OCI-LY7 (cell line): ENCODE data around the gene HINT1. TPM values are rescaled to one million over a fixed set of nuclear protein-coding genes. Genes with fewer than 3 reads are reported as not detected.
A peak's percentile ranks its signal among the peaks of the same experiment; 100 is the strongest.

Experiments
- BruUV-seq: library from RNA; stranded (reverse); fragments of 400-500 nt; replicated peaks from 2 replicates; lab custom pipeline; 2021; lab: Mats Ljungman, UMichigan
- CTCF ChIA-PET: fragments of 300-600 bp; sonication (Branson Sonifier 250); formaldehyde crosslinking; loops from one replicate; lab custom pipeline; 2022; ENCODE audit warnings: antibody characterized with exemption; ENCODE audit not compliant: unreplicated experiment; lab: Charles Lee
- POLR2A ChIA-PET: fragments of 300-600 bp; sonication (Branson Sonifier 250); formaldehyde crosslinking; loops from one replicate; lab custom pipeline; 2022; ENCODE audit warnings: antibody characterized with exemption; lab: Charles Lee
- DNase-seq: peaks from one replicate; pipeline ENCODE4 v3.0.0-alpha.2; 2015; ENCODE audit warnings: low spot score
- H2AFZ ChIP-seq: fragments of 200-600 bp; sonication (generic), shearing (Covaris generic); 2 replicates; pipeline ENCODE4 v1.6.1; 2014; ENCODE audit warnings: mild to moderate bottlenecking, antibody characterized with exemption, low read length, moderate library complexity
- H3K27ac ChIP-seq: fragments of 200-600 bp; sonication (generic); 2 replicates; pipeline ENCODE4 v1.5.1; 2014; ENCODE audit warnings: mixed run types, low read depth, mild to moderate bottlenecking, moderate library complexity, low read length, inconsistent platforms; ENCODE audit not compliant: poor library complexity, severe bottlenecking
- H3K36me3 ChIP-seq: fragments of 200-600 bp; sonication (generic); 2 replicates; pipeline ENCODE4 v1.6.1; 2014; ENCODE audit warnings: mild to moderate bottlenecking, antibody characterized with exemption, low read length, moderate library complexity, mixed read lengths; ENCODE audit not compliant: insufficient read depth
- H3K4me1 ChIP-seq: fragments of 200-600 bp; sonication (generic); 2 replicates; pipeline ENCODE4 v1.5.1; 2014; ENCODE audit warnings: mild to moderate bottlenecking, low read length; ENCODE audit not compliant: insufficient read depth, poor library complexity, severe bottlenecking
- H3K4me2 ChIP-seq: fragments of 200-600 bp; sonication (generic); 2 replicates; pipeline ENCODE4 v1.6.1; 2014; ENCODE audit warnings: mild to moderate bottlenecking, low read length
- H3K4me3 ChIP-seq: fragments of 200-600 bp; sonication (generic); 2 replicates; pipeline ENCODE4 v1.5.1; 2014; ENCODE audit warnings: mild to moderate bottlenecking, low read depth, low read length; ENCODE audit not compliant: poor library complexity, severe bottlenecking
- H3K79me2 ChIP-seq: fragments of 200-600 bp; sonication (generic); 2 replicates; pipeline ENCODE4 v1.6.1; 2016; ENCODE audit warnings: low read depth, mild to moderate bottlenecking, low read length, moderate library complexity, mixed read lengths; ENCODE audit not compliant: insufficient read depth
- H3K9me2 ChIP-seq: fragments of 200-600 bp; sonication (generic); 2 replicates; pipeline ENCODE4 v1.6.1; 2016; ENCODE audit warnings: mild to moderate bottlenecking, low read length, mixed read lengths; ENCODE audit not compliant: insufficient read depth
- H3K9me3 ChIP-seq: fragments of 200-600 bp; sonication (generic); 2 replicates; pipeline ENCODE4 v1.6.1; 2014; ENCODE audit warnings: mild to moderate bottlenecking, mixed run types, low read length, mixed read lengths
- H4K20me1 ChIP-seq: fragments of 200-600 bp; sonication (generic); 2 replicates; pipeline ENCODE4 v1.6.1; 2014; ENCODE audit warnings: mild to moderate bottlenecking, antibody characterized with exemption, low read length, moderate library complexity, mixed read lengths; ENCODE audit not compliant: insufficient read depth
- CTCF ChIP-seq: fragments of 200-600 bp; sonication (generic); conservative IDR thresholded peaks from 2 replicates; pipeline ENCODE4 v1.5.1; 2014; ENCODE audit warnings: mild to moderate bottlenecking, antibody characterized with exemption, low read length, moderate library complexity, mixed read lengths
- EZH2phosphoT487 ChIP-seq: fragments of 200-600 bp; sonication (generic); IDR thresholded peaks from 2 replicates; pipeline ENCODE4 v1.6.1; 2018; ENCODE audit warnings: low read depth, borderline replicate concordance, mild to moderate bottlenecking, mixed run types, antibody characterized with exemption, low read length, moderate library complexity, mixed read lengths
- intact Hi-C: fragments of 100-400 bp; cut with micrococcal nuclease; formaldehyde crosslinking; loops from one replicate; pipeline ENCODE4 v1.10.0; 2022; ENCODE audit not compliant: unreplicated experiment
- total RNA-seq, 2 experiments: library from RNA; depleted of rRNA in 1 of 2; stranded (reverse); fragments of >200 nt in 1 of 2; shearing (Covaris generic) in 1 of 2; gene quantifications; 2 replicates each; pipeline ENCODE4 v1.2.3, GENCODE V29; 2014 to 2022

Gene HINT1
- total RNA-seq, 2 experiments from 2014 or later = 246 to 343 TPM

GRCh38 chr5:131170540-131171275, 5.7 kb upstream of the HINT1 start, which contains the start of gene LYRM7:
LYRM7 (plus strand) TSS chr5:131170944; CDS start chr5:131171021, 77 bp downstream.
- peak; percentile 100 for DNase-seq
- no peaks in the 10 kb centered on the region for H3K9me2 ChIP-seq
- intact Hi-C loops = loop anchor here (1.0 to 2.0 kb wide), 2 partner anchors 39 to 82 kb away; no protein-coding TSS in a partner anchor
- H3K4me1 ChIP-seq = peaks cover 27% of the 10 kb centered on the region
- CTCF ChIA-PET = no interaction called here
- H4K20me1 ChIP-seq = no peaks in the 10 kb centered on the region
- POLR2A ChIA-PET = interaction anchor here (0.6 to 1.7 kb wide), 5 partner anchors 12 to 95 kb away, joined by 3 to 6 read pairs (median 4); no protein-coding TSS in a partner anchor
- H2AFZ ChIP-seq = peak within 1 kb of the TSS; percentile 70; the same call in 1 of the 2 replicates
- peak within 1 kb of the TSS; percentile 92 for H3K4me2 ChIP-seq
- peak within 1 kb of the TSS; percentile 65 for H3K27ac ChIP-seq
- H3K9me3 ChIP-seq = no peaks in the 10 kb centered on the region
- peaks cover 26% of the 10 kb centered on the region; the same call in 1 of the 2 replicates for H3K79me2 ChIP-seq
- TF ChIP-seq CTCF (no peak), EZH2phosphoT487 (no peak)
- H3K36me3 ChIP-seq = no peaks in the 10 kb centered on the region; the same call in 1 of the 2 replicates
- peak within 1 kb of the TSS; percentile 79 for H3K4me3 ChIP-seq
- BruUV-seq = no TSS peak

GRCh38 chr5:131169810-131170539, 4.9 kb upstream of the HINT1 start:
- no peaks in the 10 kb centered on the region for H4K20me1 ChIP-seq
- peak overlapping the region; percentile 79 for H3K4me3 ChIP-seq
- intact Hi-C loops = loop anchor here (1.0 to 10.0 kb wide), 4 partner anchors 39 to 625 kb away; partner anchors contain the start of genes FNIP1 and RAPGEF6
- peaks cover 26% of the 10 kb centered on the region; the same call in 1 of the 2 replicates for H3K79me2 ChIP-seq
- peak overlapping the region; percentile 70; the same call in 1 of the 2 replicates for H2AFZ ChIP-seq
- H3K9me3 ChIP-seq = no peaks in the 10 kb centered on the region
- peak overlapping the region; percentile 92 for H3K4me2 ChIP-seq
- no peak for DNase-seq
- H3K9me2 ChIP-seq = no peaks in the 10 kb centered on the region
- TF ChIP-seq EZH2phosphoT487 = no peak
- TF ChIP-seq CTCF = no peak
- H3K27ac ChIP-seq = peak overlapping the region; percentile 65
- no peaks in the 10 kb centered on the region; the same call in 1 of the 2 replicates for H3K36me3 ChIP-seq
- H3K4me1 ChIP-seq = peaks cover 31% of the 10 kb centered on the region
- ChIA-PET CTCF (no interaction called here), POLR2A (interaction anchor here (0.6 to 0.8 kb wide), 3 partner anchors 9 to 96 kb away, joined by 3 to 4 read pairs (median 3); no protein-coding TSS in a partner anchor)
- TSS peak; percentile 99 for BruUV-seq
